Nucleus accumbens (tissue), 56 donors: Measurements from ENCODE around the gene TMED6.
"Not testable (repeated sequence)": the region's sequence is repeated elsewhere in the genome, so short reads cannot be mapped to it uniquely, and the experiment has no call there.

Source experiments
- DNase-seq, 56 donors: peaks; one replicate each; lab custom pipeline; 2025; lab: John Stamatoyannopoulos, UW

TMED6 gene

GRCh38 chr16:69307856-69308255 is 43.7 kb downstream of the TMED6 start:
- DNase-seq, result no peak

GRCh38 chr16:69307091-69307490 is 44.5 kb downstream of the TMED6 start:
- DNase-seq, result no peak

GRCh38 chr16:69306031-69306430 is 45.6 kb downstream of the TMED6 start:
- DNase-seq, result no peak

GRCh38 chr16:69302301-69302700 is 49.3 kb downstream of the TMED6 start:
- no peak for DNase-seq

- DNase-seq, result no peak
Observed at GRCh38 chr16:69301861-69302260, 49.7 kb downstream of the TMED6 start.

- no peak for DNase-seq
Observed at GRCh38 chr16:69301187-69301586, 50.4 kb downstream of the TMED6 start.

- DNase-seq, result no peak
Observed at GRCh38 chr16:69298261-69298660, 53.3 kb downstream of the TMED6 start.

GRCh38 chr16:69296771-69297170 is 54.8 kb downstream of the TMED6 start:
- DNase-seq, result not testable (repeated sequence)

GRCh38 chr16:69294051-69294450 is 57.5 kb downstream of the TMED6 start:
- no peak for DNase-seq

- DNase-seq, result no peak
Observed at GRCh38 chr16:69293401-69293800, 58.2 kb downstream of the TMED6 start.
